Sigmoid colon (tissue), 7 donors: ENCODE measurements around the gene NOXO1. TPM values are rescaled to one million over a fixed set of nuclear protein-coding genes. Genes with fewer than 3 reads are reported as not detected.
A peak's percentile ranks its signal among the peaks of the same experiment; 100 is the strongest.

Experiments
- DNase-seq: peaks from one replicate; pipeline ENCODE4 v3.0.0-alpha.2; 2019
- H3K27ac ChIP-seq, 4 donors: fragments of 200-600 bp; sonication (generic); one replicate each; pipeline ENCODE4 v1.5.1; 2016 to 2019; ENCODE audit warnings: mild to moderate bottlenecking in 1 of 4
- H3K27me3 ChIP-seq, 3 donors: fragments of 200-600 bp; sonication (generic); one replicate each; pipeline ENCODE4 v1.5.1; 2019; ENCODE audit warnings: mild to moderate bottlenecking in 1 of 3
- H3K36me3 ChIP-seq, 4 donors: fragments of 200-600 bp; sonication (generic); one replicate each; pipeline ENCODE4 v1.5.1; 2016 to 2019
- H3K4me1 ChIP-seq, 4 donors: fragments of 200-600 bp; sonication (generic); one replicate each; pipeline ENCODE4 v1.5.1; 2017 to 2019
- H3K4me3 ChIP-seq, 4 donors: fragments of 200-600 bp; sonication (generic); one replicate each; pipeline ENCODE4 v1.5.1; 2017 to 2019; ENCODE audit warnings: mild to moderate bottlenecking in 2 of 4, moderate library complexity in 1 of 4
- H3K9me3 ChIP-seq, 4 donors: fragments of 200-600 bp in 3 of 4; sonication (generic) in 3 of 4; one replicate each; pipeline versions ENCODE4 v1.5.1 to v1.6.1; 2013 to 2019
- CTCF ChIP-seq, 4 experiments: fragments of 450-650 bp in 3 of 4; fragments of 200-600 bp in 1 of 4; IDR thresholded peaks; one replicate each; pipeline ENCODE4 v1.5.1; 2016 to 2019; ENCODE audit warnings: antibody characterized with exemption in 4 of 4, mild to moderate bottlenecking in 3 of 4, moderate library complexity in 2 of 4
- EP300 ChIP-seq, 4 donors: sonication (generic); formaldehyde crosslinking; IDR thresholded peaks; one replicate each; pipeline ENCODE4 v1.6.1; 2017; ENCODE audit warnings: antibody characterized with exemption in 4 of 4
- POLR2A ChIP-seq, 2 donors: fragments of 450-650 bp; IDR thresholded peaks; one replicate each; pipeline ENCODE4 v1.6.1; 2016; ENCODE audit warnings: antibody characterized with exemption in 2 of 2, mild to moderate bottlenecking in 2 of 2, moderate library complexity in 2 of 2
- POLR2AphosphoS5 ChIP-seq, 4 donors: sonication (generic); formaldehyde crosslinking; IDR thresholded peaks; one replicate each; pipeline ENCODE4 v1.6.1; 2017; ENCODE audit warnings: antibody characterized with exemption in 4 of 4
- WGBS, 2 donors: extraction: QIAGEN DNeasy Blood & Tissue Kit; methylation state at CpG; one replicate each; pipeline ENCODE4 v1.1.7; 2013; 5-methylcytosine and 5-hydroxymethylcytosine counted together
- intact Hi-C: fragments of 100-400 bp; cut with DNase I; formaldehyde crosslinking; loops from one replicate; pipeline ENCODE4 v1.15.1; 2023
- polyA plus RNA-seq, 3 donors: library from polyadenylated mRNA; stranded (reverse); fragments of 200-250 nt; gene quantifications; one replicate each; pipeline ENCODE4 v1.2.3, GENCODE V29; 2013
- total RNA-seq, 4 donors: library from RNA; depleted of rRNA; stranded (reverse); fragments of >200 nt; gene quantifications; one replicate each; pipeline ENCODE4 v1.1.0, GENCODE V29; 2016
- donor health status: healthy with polysubstance abuse.
- donor health status: Bipolar disorder and iron deficiency.
- donor health status: healthy.

The NOXO1 gene
- total and polyA plus RNA-seq, 7 donors: 13.8 to 47.3 (median 15.0) TPM; not detected in 4

GRCh38 chr16:2019518-2019920 lies 38.2 kb upstream of the NOXO1 start, which contains the start of gene NPW:
NPW (plus strand) TSS chr16:2019785.
- H3K4me3 ChIP-seq: peak within 1 kb of the TSS in 1 of 4 donors; percentile 1
- intact Hi-C loops: no loop called here

GRCh38 chr16:2016407-2016922 lies 35.2 kb upstream of the NOXO1 start:
- no peak for DNase-seq
- H3K4me3 ChIP-seq: no peak overlapping the region
- H3K27ac ChIP-seq: no peak overlapping the region
- 54 to 73% methylated on average over 13 of the region's 13 CpGs for WGBS, 2 donors
- intact Hi-C loops: no loop called here
- H3K27me3 ChIP-seq: peaks cover 22 to 38% (median 37%) of the 10 kb centered on the region in 3 donors
- no peaks in the 10 kb centered on the region for H3K9me3 ChIP-seq
- no peaks in the 10 kb centered on the region for H3K36me3 ChIP-seq
- peaks cover 0 to 15% (median 13%) of the 10 kb centered on the region in 4 donors for H3K4me1 ChIP-seq
- no peak for TF ChIP-seq EP300 (IDR thresholded peaks at IDR 0.05)
- no peak for TF ChIP-seq POLR2AphosphoS5 (IDR thresholded peaks at IDR 0.05)
- TF ChIP-seq POLR2A (IDR thresholded peaks at IDR 0.05): no peak
- TF ChIP-seq CTCF (IDR thresholded peaks at IDR 0.05): no peak

More at GRCh38 chr16:2019518-2019920, 38.2 kb upstream of the NOXO1 start, which contains the start of gene NPW:
- Histone ChIP-seq H3K4me1 (peaks cover 4 to 32% (median 29%) of the 10 kb centered on the region in 4 donors), H3K27me3 (peaks cover 25 to 42% (median 40%) of the 10 kb centered on the region in 3 donors), H3K9me3 (no peaks in the 10 kb centered on the region), H3K27ac (no peak within 1 kb of the TSS), H3K36me3 (no peaks in the 10 kb centered on the region)
- 1 to 2% methylated on average over 33 of the region's 33 CpGs for WGBS, 2 donors
- no peak for TF ChIP-seq POLR2A (IDR thresholded peaks at IDR 0.05)
- TF ChIP-seq EP300 (IDR thresholded peaks at IDR 0.05): no peak
- no peak for TF ChIP-seq CTCF (IDR thresholded peaks at IDR 0.05)
- TF ChIP-seq POLR2AphosphoS5 (IDR thresholded peaks at IDR 0.05): no peak
- no peak for DNase-seq

- WGBS, 2 donors: 32 to 77% methylated on average over 7 of the region's 7 CpGs
- no peak overlapping the region for H3K4me3 ChIP-seq
- no peak for DNase-seq
- H3K36me3 ChIP-seq: no peaks in the 10 kb centered on the region
- TF ChIP-seq CTCF (IDR thresholded peaks at IDR 0.05): no peak
- no peak for TF ChIP-seq POLR2AphosphoS5 (IDR thresholded peaks at IDR 0.05)
- TF ChIP-seq POLR2A (IDR thresholded peaks at IDR 0.05): no peak
- no peak for TF ChIP-seq EP300 (IDR thresholded peaks at IDR 0.05)
- H3K4me1 ChIP-seq: peaks cover 0 to 15% (median 13%) of the 10 kb centered on the region in 4 donors
- no peaks in the 10 kb centered on the region for H3K9me3 ChIP-seq
- intact Hi-C loops: no loop called here
- peaks cover 20 to 32% (median 31%) of the 10 kb centered on the region in 3 donors for H3K27me3 ChIP-seq
- no peak overlapping the region for H3K27ac ChIP-seq
These were observed 34.6 kb upstream of the NOXO1 start for GRCh38 chr16:2015947-2016208.

GRCh38 chr16:2015117-2015946 lies 34.1 kb upstream of the NOXO1 start:
- Histone ChIP-seq H3K4me3 (no peak overlapping the region), H3K4me1 (peaks cover 0 to 16% (median 13%) of the 10 kb centered on the region in 4 donors), H3K27ac (no peak overlapping the region), H3K36me3 (no peaks in the 10 kb centered on the region), H3K27me3 (peaks cover 15 to 27% (median 25%) of the 10 kb centered on the region in 3 donors), H3K9me3 (no peaks in the 10 kb centered on the region)
- intact Hi-C loops: no loop called here
- no peak for DNase-seq
- no peak for TF ChIP-seq POLR2AphosphoS5 (IDR thresholded peaks at IDR 0.05)
- no peak for TF ChIP-seq EP300 (IDR thresholded peaks at IDR 0.05)
- no peak for TF ChIP-seq CTCF (IDR thresholded peaks at IDR 0.05)
- no peak for TF ChIP-seq POLR2A (IDR thresholded peaks at IDR 0.05)
- 18 to 73% methylated on average over 24 of the region's 24 CpGs for WGBS, 2 donors
